Ascending aorta (tissue), 2 donors: Measurements from ENCODE around the gene ZMIZ1. TPM values are rescaled to one million over a fixed set of nuclear protein-coding genes. Genes with fewer than 3 reads are reported as not detected.

Experiments
- DNase-seq, 2 donors: peaks; one replicate each; pipeline ENCODE4 v3.0.0-alpha.2; 2019; ENCODE audit warnings: low spot score in 2 of 2
- H3K27ac ChIP-seq, 2 donors: fragments of 200-600 bp; sonication (generic); one replicate each; pipeline ENCODE4 v1.5.1; 2016 to 2017; ENCODE audit warnings: mild to moderate bottlenecking in 1 of 2
- H3K27me3 ChIP-seq: fragments of 200-600 bp; sonication (generic); one replicate; pipeline ENCODE4 v1.5.1; 2017
- H3K36me3 ChIP-seq, 2 donors: fragments of 200-600 bp; sonication (generic); one replicate each; pipeline ENCODE4 v1.5.1; 2016
- H3K4me1 ChIP-seq, 2 donors: fragments of 200-600 bp; sonication (generic); one replicate each; pipeline ENCODE4 v1.5.1; 2016 to 2017; ENCODE audit warnings: mild to moderate bottlenecking in 1 of 2
- H3K4me3 ChIP-seq, 2 donors: fragments of 200-600 bp; sonication (generic); one replicate each; pipeline ENCODE4 v1.5.1; 2016 to 2017; ENCODE audit warnings: mild to moderate bottlenecking in 1 of 2
- H3K9me3 ChIP-seq, 2 donors: fragments of 200-600 bp; sonication (generic); one replicate each; pipeline ENCODE4 v1.5.1; 2016
- CTCF ChIP-seq, 3 experiments: fragments of 200-600 bp in 2 of 3; fragments of 450-650 bp in 1 of 3; sonication (generic) in 2 of 3; IDR thresholded peaks; one replicate each; pipeline ENCODE4 v1.5.1; 2016 to 2019; ENCODE audit warnings: antibody characterized with exemption in 3 of 3, mild to moderate bottlenecking in 1 of 3, moderate library complexity in 1 of 3
- intact Hi-C: fragments of 100-400 bp; cut with DNase I; formaldehyde crosslinking; loops from one replicate; pipeline ENCODE4 v1.15.1; 2023
- total RNA-seq: library from RNA; depleted of rRNA; stranded (reverse); fragments of >200 nt; gene quantifications from one replicate; pipeline ENCODE4 v1.1.0, GENCODE V29; 2016

ZMIZ1 gene
- total RNA-seq, 1 donor from 2014 or later, result 96.2 TPM

GRCh38 chr10:79206300-79207095 is 137.7 kb downstream of the ZMIZ1 start:
- Histone ChIP-seq H3K27me3 (no peaks in the 10 kb centered on the region), H3K9me3 (no peaks in the 10 kb centered on the region), H3K4me3 (no peak overlapping the region), H3K27ac (no peak overlapping the region), H3K36me3 (peaks cover 58 to 82% of the 10 kb centered on the region in 2 donors), H3K4me1 (no peaks in the 10 kb centered on the region)
- intact Hi-C loops, result no loop called here
- DNase-seq, result no peak
- TF ChIP-seq CTCF (IDR thresholded peaks at IDR 0.05), result no peak

DNA sequence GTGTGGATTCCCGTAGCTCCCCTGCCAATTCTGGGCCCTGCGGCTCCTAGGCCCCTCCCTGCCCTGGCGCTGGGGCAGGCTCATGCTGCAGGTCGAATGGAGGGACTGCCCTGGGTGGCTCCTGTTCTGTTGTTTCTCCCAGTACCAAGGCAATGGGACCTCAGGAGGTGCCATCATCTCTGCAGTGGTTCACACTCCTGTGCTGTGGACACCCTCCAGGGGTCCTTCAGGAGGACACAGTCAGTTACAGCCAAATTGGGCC is 138.3 kb downstream of the ZMIZ1 start:
- intact Hi-C loops, result no loop called here
- H3K9me3 ChIP-seq, result no peaks in the 10 kb centered on the region
- H3K27ac ChIP-seq, result no peak overlapping the region
- H3K4me1 ChIP-seq, result no peaks in the 10 kb centered on the region
- H3K36me3 ChIP-seq, result peaks cover 61 to 81% of the 10 kb centered on the region in 2 donors
- no peak for DNase-seq
- no peak for TF ChIP-seq CTCF (IDR thresholded peaks at IDR 0.05)
- H3K27me3 ChIP-seq, result no peaks in the 10 kb centered on the region
- no peak overlapping the region for H3K4me3 ChIP-seq

- peaks cover 55 to 76% of the 10 kb centered on the region in 2 donors for H3K36me3 ChIP-seq
- intact Hi-C loops, result no loop called here
These were observed 139.0 kb downstream of the ZMIZ1 start for GRCh38 chr10:79207726-79208125.

DNA sequence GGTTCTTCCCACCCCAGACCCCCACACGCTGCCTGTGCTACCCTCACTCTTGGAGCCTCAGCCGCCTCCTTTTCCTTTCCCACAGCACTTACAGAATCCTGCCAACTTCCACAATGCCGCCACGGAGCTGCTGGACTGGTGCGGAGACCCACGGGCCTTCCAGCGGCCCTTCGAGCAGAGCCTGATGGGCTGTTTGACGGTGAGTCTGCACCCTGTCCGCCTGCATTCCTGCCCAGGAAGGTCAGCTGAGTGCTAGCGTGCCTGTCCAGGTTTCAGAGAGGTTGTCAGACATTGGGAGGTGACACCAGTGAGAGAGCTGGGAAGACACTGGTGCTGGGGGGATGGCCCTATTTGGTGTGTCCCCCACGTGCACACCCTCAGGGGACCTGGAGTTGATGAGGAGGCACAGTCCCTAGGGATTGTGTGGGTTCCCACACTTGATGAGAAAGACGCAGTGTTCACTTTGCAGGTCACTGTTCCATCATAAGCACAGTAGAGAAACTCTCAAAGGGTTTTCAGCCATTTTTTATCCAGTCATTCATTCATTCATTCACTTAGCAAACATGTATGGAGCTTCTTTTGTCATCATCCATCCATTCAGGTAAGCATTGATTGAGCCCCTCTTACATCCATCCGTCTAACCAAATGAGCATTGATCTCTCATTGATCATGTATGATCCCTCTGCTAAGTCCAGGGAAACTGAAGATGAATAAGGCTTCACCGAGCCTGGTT is 139.7 kb downstream of the ZMIZ1 start:
- intact Hi-C loops, result no loop called here
- peaks cover 55 to 76% of the 10 kb centered on the region in 2 donors for H3K36me3 ChIP-seq
- no peak overlapping the region for H3K4me3 ChIP-seq
- H3K4me1 ChIP-seq, result no peaks in the 10 kb centered on the region
- H3K27me3 ChIP-seq, result no peaks in the 10 kb centered on the region
- no peak overlapping the region for H3K27ac ChIP-seq
- no peaks in the 10 kb centered on the region for H3K9me3 ChIP-seq
- DNase-seq, result no peak
- TF ChIP-seq CTCF (IDR thresholded peaks at IDR 0.05), result no peak

More at GRCh38 chr10:79207726-79208125, 139.0 kb downstream of the ZMIZ1 start:
- Histone ChIP-seq H3K4me1 (no peaks in the 10 kb centered on the region), H3K27ac (no peak overlapping the region), H3K9me3 (no peaks in the 10 kb centered on the region), H3K4me3 (no peak overlapping the region), H3K27me3 (no peaks in the 10 kb centered on the region)
- no peak for DNase-seq
- no peak for TF ChIP-seq CTCF (IDR thresholded peaks at IDR 0.05)

DNA sequence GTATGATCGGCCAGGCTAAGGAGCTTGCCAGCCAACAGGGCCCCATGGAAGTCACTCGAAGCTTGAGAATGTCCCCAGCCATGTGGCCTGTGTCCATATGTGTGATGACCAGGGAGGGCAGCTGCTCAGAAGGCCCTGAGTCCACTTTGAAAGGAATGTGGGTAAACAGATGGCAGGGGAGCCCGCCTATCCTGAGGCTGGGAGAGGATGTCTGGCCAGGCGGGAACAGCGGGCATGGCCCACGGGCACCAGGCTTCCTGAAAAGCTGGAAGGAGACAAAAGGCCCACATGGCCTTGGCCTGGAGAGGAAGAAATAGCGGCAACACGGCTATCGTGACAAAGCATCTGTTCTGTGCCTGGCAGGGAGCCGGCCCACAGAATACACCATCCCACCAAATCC is 140.6 kb downstream of the ZMIZ1 start:
- Histone ChIP-seq H3K27ac (no peak overlapping the region), H3K36me3 (peaks cover 57 to 73% of the 10 kb centered on the region in 2 donors), H3K4me1 (no peaks in the 10 kb centered on the region), H3K9me3 (no peaks in the 10 kb centered on the region), H3K27me3 (no peaks in the 10 kb centered on the region), H3K4me3 (no peak overlapping the region)
- DNase-seq, result no peak
- intact Hi-C loops, result no loop called here
- TF ChIP-seq CTCF (IDR thresholded peaks at IDR 0.05), result no peak
